ENCODE data around the gene ODR4.

GRCh38 chr1:186375152-186375928, at the start of gene ODR4, which contains the start of gene TPR:
- peak; percentile 75 for TF ChIP-seq POLR2A (IDR thresholded peaks at IDR 0.05; ENCODE audit: low read depth, low read length)
- peak; percentile 64 for TF ChIP-seq TAF1 (IDR thresholded peaks at IDR 0.05; ENCODE audit: low read depth, low read length)
- peak; percentile 65 for TF ChIP-seq POLR2AphosphoS5 (IDR thresholded peaks at IDR 0.05; ENCODE audit: low read depth, low read length)
- no peak for TF ChIP-seq SPI1 (IDR thresholded peaks at IDR 0.05; ENCODE audit: low read depth, low read length)

Measured in GM12891 (cell line).